Measurements from ENCODE around the gene ADCY1. TPM values are rescaled to one million over a fixed set of nuclear protein-coding genes. Genes with fewer than 3 reads are reported as not detected.

Gene ADCY1
- polyA plus RNA-seq, 3 donors: 1.1 to 2.7 (median 1.2) TPM

DNA sequence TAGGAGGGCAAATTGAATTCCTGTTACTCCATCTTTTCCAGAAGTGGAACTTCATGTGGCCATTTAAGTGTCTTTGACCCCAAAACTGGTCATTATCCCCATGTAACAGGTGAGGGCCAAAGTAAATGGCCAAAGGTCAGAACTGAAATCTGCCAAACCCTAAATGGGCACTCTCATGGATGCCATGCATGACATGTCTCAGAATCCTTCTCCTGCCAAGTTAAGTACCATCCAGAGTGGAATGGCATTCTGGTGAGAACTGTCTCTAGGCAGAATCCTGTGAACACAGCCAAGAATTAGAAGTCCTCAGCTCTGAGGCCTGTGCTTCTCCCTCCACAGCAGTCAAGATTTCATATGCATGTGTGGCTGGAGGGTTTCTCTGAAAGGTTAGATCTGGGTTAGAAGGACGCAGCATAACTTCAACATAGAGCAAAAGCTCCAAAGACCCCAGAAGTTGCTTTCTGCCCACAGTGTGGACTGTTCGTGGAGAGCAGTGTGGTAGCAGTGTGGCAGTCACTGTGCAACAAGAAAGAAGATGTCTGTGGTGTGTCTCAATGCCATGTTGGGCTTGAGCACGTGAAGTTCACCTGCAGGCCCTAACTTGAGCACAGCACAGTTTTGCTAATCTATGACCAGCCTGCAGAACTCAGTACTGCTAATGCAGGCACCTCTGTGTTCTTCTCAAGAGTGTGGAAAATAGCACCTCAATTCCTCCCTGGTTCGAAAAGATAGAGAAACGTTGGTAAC is 121.3 kb downstream of the ADCY1 start:
- 82 to 92% (median 86%) methylated on average over 5 of the region's 5 CpGs for WGBS, 3 donors
- H3K27ac ChIP-seq (ENCODE audit: low read depth, low read length): no peak overlapping the region

DNA sequence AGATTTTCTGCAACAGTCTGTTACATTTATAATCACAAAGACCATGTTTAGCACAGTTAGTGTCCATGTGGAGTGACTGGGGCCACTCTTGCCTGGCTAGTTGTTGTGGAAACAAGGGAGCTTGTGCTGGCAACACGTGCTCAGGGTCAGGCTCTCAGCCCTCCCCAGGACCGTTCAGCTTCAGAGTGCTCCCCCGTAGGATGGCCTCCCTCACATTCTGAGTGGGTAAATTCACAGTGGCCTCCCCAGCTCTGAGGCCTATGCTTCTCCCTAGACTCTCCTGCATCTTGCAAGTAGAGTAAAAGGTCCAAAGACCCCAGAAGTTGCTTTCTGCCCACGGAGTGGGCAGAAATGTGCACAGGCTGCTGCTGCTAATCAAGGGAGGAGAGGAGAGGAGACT is 122.3 kb downstream of the ADCY1 start:
- H3K27ac ChIP-seq (ENCODE audit: low read depth, low read length): no peak overlapping the region
- WGBS, 3 donors: 82 to 86% (median 85%) methylated on average over 4 of the region's 4 CpGs

GRCh38 chr7:45697576-45698136 is 123.5 kb downstream of the ADCY1 start:
- H3K27ac ChIP-seq (ENCODE audit: low read depth, low read length): no peak overlapping the region
- 82 to 95% (median 94%) methylated on average over 5 of the region's 5 CpGs for WGBS, 3 donors

- H3K27ac ChIP-seq (ENCODE audit: low read depth, low read length): no peak overlapping the region
- 91 to 94% (median 93%) methylated on average over 6 of the region's 6 CpGs for WGBS, 3 donors
Observed at GRCh38 chr7:45698303-45699014, 124.3 kb downstream of the ADCY1 start.

GRCh38 chr7:45699015-45699309 is 124.8 kb downstream of the ADCY1 start:
- no peak overlapping the region for H3K27ac ChIP-seq (ENCODE audit: low read depth, low read length)

DNA sequence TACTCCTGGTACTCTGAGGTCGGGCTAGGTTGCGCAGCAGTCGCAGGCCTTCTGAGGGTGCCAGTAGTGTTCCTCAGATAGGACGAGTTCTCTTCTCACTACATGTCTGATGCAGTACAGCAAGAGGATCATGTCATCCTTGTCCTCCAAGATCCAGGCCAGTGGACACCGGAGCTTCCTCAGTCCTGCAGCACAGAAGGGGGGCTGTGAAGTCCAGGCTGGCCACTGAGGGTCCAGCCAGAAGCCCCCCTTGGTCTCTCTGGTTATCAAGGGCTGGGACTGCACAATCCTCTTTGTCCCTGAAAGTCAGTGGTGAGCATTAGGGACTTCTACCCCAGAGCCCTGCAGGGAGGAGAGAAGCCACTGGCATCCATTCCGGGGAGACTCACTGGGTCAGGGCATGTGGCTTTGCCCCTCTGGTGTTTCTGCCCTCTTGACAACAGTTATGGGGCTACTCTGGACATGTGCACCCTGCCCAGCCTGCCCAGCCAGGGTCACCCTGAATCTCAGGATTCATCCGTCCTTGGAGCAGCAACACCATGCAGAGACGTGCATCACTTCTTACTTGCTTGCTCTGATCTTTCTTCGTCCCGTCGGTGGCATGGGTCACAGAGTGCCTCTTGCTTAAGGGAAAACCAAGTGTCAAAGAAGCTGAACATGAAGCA is 125.7 kb downstream of the ADCY1 start:
- H3K27ac ChIP-seq (ENCODE audit: low read depth, low read length): no peak overlapping the region

DNA sequence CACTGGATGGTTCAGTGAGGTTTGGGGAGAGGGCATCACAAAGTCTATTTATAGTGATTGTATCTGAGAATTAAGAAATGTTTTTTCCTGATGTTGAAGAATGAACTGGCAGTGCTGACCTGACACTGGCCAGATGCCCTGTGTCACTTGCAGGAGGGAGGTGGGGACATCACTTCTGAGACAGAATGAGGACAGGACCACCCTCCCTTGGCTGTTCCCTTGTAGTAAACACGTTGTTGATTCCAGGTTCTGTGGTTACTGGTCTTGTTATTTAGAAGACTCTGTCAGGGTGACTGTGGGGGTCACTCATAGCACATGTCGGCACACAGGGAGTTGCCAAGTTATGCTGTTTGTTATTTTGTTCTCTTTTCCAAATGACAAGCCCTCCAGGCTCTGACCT is 126.4 kb downstream of the ADCY1 start:
- WGBS, 3 donors: 28 to 52% (median 35%) methylated on average over 2 of the region's 2 CpGs
- no peak overlapping the region for H3K27ac ChIP-seq (ENCODE audit: low read depth, low read length)

More for the DNA sequence above, 125.7 kb downstream of the ADCY1 start:
- 88 to 94% (median 91%) methylated on average over 11 of the region's 11 CpGs for WGBS, 3 donors

- H3K27ac ChIP-seq (ENCODE audit: low read depth, low read length): no peak overlapping the region
- 85 to 92% (median 87%) methylated on average over 18 of the region's 18 CpGs for WGBS, 3 donors
Observed at GRCh38 chr7:45701701-45702510, 127.7 kb downstream of the ADCY1 start.

DNA sequence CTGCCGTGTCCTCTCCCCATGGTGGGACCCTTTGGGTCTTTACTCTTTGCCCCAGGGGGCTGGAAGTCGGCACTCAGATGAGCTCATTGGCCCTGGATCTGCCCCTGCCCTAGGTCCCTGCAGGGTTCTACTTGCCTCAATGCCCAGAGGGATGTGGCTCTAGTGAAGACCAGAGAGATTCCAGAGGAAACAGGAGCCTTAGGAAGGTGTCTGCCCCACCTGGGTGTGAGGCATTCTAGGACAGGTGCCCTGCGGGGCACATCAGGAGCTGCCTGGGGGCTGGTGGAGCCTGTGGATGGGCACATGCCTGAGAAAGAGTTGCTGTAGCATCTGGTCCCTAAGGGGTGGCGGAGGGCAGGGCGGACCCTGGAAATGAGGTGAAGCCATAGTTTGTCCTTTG is 128.6 kb downstream of the ADCY1 start:
- 94 to 97% (median 94%) methylated on average over 5 of the region's 5 CpGs for WGBS, 3 donors
- H3K27ac ChIP-seq (ENCODE audit: low read depth, low read length): no peak overlapping the region

GRCh38 chr7:45703373-45703821 is 129.2 kb downstream of the ADCY1 start:
- 88 to 92% (median 91%) methylated on average over 20 of the region's 20 CpGs for WGBS, 3 donors
- no peak overlapping the region for H3K27ac ChIP-seq (ENCODE audit: low read depth, low read length)

- H3K27ac ChIP-seq (ENCODE audit: low read depth, low read length): no peak overlapping the region
- WGBS, 3 donors: 88 to 93% (median 93%) methylated on average over 13 of the region's 13 CpGs
Observed at GRCh38 chr7:45703911-45704682, 129.9 kb downstream of the ADCY1 start.

GRCh38 chr7:45704683-45705016 is 130.5 kb downstream of the ADCY1 start:
- WGBS, 3 donors: 70 to 82% (median 75%) methylated on average over 3 of the region's 3 CpGs
- H3K27ac ChIP-seq (ENCODE audit: low read depth, low read length): no peak overlapping the region

DNA sequence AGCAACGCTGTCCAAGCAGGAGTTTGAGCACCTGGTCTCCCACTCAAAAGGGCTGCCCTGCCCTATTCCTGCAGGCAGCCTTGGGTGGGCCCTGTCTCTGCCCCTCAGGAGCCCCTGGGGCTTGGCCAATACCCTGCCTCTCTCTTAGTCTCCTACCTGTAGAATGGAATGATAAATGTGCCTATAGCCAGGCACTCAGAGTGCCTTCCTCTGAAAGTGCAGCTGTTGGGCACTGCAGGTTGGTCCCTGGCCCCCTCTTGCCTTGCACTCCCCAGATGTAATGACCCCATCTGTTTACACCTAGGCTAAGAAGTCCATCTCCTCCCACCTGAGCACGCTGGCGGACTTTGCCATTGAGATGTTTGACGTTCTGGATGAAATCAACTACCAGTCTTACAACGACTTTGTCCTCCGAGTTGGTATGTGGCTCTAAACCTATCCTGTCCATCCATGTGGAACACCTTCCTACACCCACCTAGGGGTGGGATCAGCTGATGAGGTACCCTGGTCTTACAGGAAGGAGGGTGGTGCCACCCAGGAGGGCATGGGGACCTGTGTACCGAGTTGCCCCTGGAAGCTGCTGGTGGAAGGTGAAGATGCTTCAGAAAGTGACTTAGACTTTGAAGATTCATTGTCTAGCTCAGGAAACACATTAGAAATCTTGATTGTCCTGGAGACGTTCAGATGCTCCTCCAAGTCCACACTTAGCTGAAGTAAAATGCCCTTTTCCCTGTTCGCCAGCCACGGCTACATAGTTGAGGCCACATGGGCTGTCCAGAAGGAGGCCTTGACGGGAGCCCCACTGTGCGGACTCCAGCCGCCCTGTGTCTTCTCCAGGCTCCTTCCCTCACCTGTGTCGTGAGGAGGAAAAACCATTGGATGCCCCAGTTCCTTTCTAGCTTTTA is 134.1 kb downstream of the ADCY1 start:
- no peak overlapping the region for H3K27ac ChIP-seq (ENCODE audit: low read depth, low read length)
- WGBS, 3 donors: 91 to 95% (median 91%) methylated on average over 14 of the region's 14 CpGs

DNA sequence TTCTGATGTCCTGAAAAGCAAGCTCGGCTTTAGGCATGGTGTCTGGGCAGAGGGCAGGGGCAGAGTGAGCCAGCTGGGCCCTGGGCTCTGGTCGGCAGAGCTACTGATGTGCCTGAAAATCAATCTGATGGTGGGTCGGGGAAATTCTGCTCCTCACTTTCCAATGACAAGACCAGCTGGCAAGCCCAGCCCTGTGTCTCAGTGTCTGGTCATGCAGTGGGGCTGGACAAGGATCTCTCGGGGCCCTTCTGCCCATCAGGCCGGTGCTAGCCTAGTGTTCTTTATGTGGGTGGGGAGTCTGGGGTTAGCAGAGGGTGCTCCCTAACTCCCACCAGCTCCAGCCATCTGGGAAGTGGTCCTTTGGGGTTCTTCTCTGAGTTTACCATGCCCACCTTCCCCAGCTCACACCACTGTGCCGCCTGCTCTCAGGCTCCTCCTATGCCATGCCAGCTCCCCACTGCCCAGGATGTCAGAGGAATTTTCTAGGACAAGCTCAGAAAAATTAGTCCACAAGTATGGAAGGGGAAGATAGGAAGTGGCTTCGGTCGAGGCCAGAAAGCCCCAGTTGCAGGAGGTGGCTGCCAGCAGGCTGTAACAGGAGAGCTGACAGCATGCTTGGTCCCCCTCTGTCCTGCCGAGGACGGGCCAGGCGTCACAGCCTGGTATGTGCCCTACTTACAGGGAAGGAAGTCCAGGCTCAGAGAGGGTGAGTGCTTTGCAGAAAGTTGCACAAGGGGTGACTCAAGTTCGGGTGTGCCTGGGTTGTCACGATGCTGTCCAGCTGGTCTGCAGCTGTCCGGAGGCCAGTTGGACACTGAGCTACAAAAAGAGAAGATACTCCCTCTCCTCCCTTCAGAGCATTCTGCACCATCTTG is 135.2 kb downstream of the ADCY1 start:
- 72 to 81% (median 74%) methylated on average over 14 of the region's 14 CpGs for WGBS, 3 donors
- no peak overlapping the region for H3K27ac ChIP-seq (ENCODE audit: low read depth, low read length)

GRCh38 chr7:45710271-45711160 is 136.3 kb downstream of the ADCY1 start:
- no peak overlapping the region for H3K27ac ChIP-seq (ENCODE audit: low read depth, low read length)
- WGBS, 3 donors: 90 to 93% (median 91%) methylated on average over 13 of the region's 13 CpGs
